IPS-20b (cell line): ENCODE measurements around the gene OSTF1.

ENCODE experiments used
- H3K27ac ChIP-seq: one replicate; pipeline ENCODE4 v1.5.1; 2013; ENCODE audit warnings: low read length
- H3K27me3 ChIP-seq: 2 replicates; pipeline ENCODE4 v1.6.1; 2013; ENCODE audit warnings: mild to moderate bottlenecking, low read length, inconsistent platforms; ENCODE audit not compliant: insufficient read depth
- H3K36me3 ChIP-seq: 2 replicates; pipeline ENCODE4 v1.6.1; 2013; ENCODE audit warnings: low read depth, mild to moderate bottlenecking, inconsistent platforms, low read length, moderate library complexity; ENCODE audit not compliant: insufficient read depth
- H3K4me1 ChIP-seq: 2 replicates; pipeline ENCODE4 v1.6.1; 2013; ENCODE audit warnings: mild to moderate bottlenecking, control low read depth, inconsistent platforms, low read length, moderate library complexity; ENCODE audit not compliant: insufficient read depth
- H3K4me3 ChIP-seq: 2 replicates; pipeline ENCODE4 v1.5.1; 2013; ENCODE audit warnings: mild to moderate bottlenecking, low read length, inconsistent platforms
- H3K9ac ChIP-seq: 2 replicates; pipeline ENCODE4 v1.6.1; 2013; ENCODE audit warnings: low read depth, mild to moderate bottlenecking, inconsistent platforms, low read length, moderate library complexity
- H3K9me3 ChIP-seq: 2 replicates; pipeline ENCODE4 v1.6.1; 2013; ENCODE audit warnings: mild to moderate bottlenecking, low read depth, low read length, inconsistent platforms; ENCODE audit not compliant: insufficient read depth

The OSTF1 gene, protein sequence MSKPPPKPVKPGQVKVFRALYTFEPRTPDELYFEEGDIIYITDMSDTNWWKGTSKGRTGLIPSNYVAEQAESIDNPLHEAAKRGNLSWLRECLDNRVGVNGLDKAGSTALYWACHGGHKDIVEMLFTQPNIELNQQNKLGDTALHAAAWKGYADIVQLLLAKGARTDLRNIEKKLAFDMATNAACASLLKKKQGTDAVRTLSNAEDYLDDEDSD

DNA sequence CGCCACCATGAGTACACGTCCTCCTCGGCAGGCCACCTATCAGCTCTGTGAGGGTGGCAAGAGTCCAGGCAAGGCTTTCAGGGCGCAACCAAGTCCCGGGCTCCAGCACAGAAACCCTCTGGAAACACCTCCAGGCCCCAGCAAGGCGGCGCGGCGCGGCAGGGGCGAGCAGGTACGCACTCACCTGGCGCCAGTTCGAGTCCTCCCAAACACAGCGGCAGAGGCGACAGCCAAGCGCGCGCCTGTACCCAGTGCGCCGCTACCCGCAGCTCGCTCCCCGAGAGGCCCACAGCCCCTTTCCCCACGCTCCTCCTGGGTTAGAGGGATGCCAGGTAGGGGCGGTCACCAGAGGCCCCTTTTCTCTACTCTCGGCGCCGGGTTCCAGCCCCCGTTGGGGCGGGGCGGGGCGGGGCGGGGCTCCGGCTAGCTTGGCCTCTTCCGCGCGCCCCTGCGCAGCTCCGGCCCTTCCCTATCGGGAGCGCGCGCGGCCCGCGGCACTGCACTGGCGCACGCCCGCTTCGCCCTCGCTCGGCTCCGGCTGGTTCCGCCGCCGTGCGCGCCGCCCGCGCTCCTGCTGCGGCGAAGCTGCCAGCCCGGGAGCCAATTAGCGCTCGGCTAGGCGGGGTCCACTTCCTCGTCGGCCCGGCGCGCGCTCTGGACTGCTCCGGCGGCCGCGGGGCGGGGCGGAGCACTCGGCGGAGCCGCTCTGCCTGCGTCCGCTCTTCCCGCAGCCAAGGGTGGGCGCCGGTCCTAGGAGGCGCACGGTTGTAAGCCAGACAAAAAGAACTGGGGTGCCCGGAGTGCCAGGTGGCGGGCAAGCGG lies at the start of gene OSTF1, which contains the start of gene NMRK1:
Gene OSTF1 (plus strand): TSS at position 691 of the 822 bp plus-strand sequence. CDS start 179 bp downstream, outside the sequence.
Gene NMRK1 (minus strand): TSS at position 332 of the 822 bp plus-strand sequence. CDS start 5,040 bp downstream, outside the sequence.
- Histone ChIP-seq H3K27me3 (peaks cover 14% of the 10 kb centered on the region; the same call in 1 of the 2 replicates), H3K9me3 (no peaks in the 10 kb centered on the region), H3K36me3 (no peaks in the 10 kb centered on the region), H3K9ac (peak within 1 kb of the TSS; percentile 87), H3K27ac (peak within 1 kb of the TSS; percentile 51), H3K4me3 (peak within 1 kb of the TSS; percentile 91), H3K4me1 (peaks cover 16% of the 10 kb centered on the region)

DNA sequence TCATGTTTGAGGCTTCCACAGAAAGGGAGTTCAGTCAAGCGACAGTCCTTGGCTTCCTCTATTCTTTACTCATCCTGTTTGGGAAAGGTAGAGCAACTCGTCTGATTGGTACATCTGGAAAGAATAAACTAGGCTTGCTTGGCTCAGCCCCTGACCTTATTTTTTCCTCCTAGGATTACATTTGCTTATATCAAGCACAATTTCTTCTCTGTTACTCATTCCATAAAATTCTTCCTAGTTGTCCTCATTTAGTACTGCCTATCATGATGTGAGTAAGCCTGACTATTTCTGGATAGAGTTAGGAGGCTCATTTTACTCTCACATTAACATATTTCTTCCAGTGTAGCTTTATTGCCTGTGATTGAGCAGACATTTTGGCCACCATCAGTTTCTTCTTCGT lies 49.3 kb upstream of the OSTF1 start:
- Histone ChIP-seq H3K4me1 (no peaks in the 10 kb centered on the region), H3K4me3 (no peak overlapping the region), H3K27ac (no peak overlapping the region), H3K9me3 (no peaks in the 10 kb centered on the region), H3K36me3 (no peaks in the 10 kb centered on the region), H3K9ac (no peak overlapping the region), H3K27me3 (no peaks in the 10 kb centered on the region)

DNA sequence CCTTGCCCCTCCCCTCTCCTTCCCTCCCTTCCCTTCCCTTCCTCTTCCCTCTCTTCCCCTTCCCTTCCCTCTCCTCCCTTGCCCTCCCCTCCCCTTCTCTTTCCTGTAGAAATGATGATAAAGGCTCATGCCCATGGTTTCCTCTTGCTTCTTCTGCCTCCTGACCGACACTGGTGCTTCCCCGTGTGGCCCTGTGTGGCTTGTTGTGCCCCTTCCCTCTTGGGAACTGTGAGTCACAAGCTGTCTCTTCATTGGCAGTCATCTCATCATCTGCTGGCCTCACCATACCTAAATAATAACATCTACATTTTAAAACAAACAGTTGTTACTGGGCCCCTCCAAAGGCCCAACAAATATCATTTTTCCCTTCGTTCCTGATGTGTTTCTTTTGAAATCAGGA lies 48.5 kb upstream of the OSTF1 start:
- H3K27ac ChIP-seq, result no peak overlapping the region
- no peaks in the 10 kb centered on the region for H3K9me3 ChIP-seq

DNA sequence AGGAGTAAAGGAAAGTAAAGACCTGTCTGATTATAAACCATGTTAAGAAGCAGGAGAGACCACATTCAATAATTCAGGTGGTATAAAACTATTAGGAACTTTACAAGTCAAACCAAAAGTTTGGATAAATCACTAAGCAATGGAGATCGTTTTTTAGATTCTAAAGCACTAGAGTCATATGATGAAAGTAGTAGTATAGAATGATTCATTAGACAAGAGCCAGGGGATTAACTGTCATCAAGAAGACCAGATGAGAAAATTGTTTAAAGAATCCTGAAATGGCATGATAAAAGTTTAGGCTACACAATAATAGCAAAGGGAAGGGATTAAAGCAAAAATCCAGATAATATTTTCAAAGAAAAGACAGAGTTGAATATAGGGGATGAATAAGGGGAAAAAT lies 47.3 kb upstream of the OSTF1 start:
- Histone ChIP-seq H3K9me3 (no peaks in the 10 kb centered on the region), H3K27ac (no peak overlapping the region), H3K9ac (no peak overlapping the region), H3K36me3 (no peaks in the 10 kb centered on the region), H3K4me3 (no peak overlapping the region), H3K4me1 (no peaks in the 10 kb centered on the region), H3K27me3 (no peaks in the 10 kb centered on the region)

More for the DNA sequence above, 48.5 kb upstream of the OSTF1 start:
- no peaks in the 10 kb centered on the region for H3K36me3 ChIP-seq
- H3K4me3 ChIP-seq, result no peak overlapping the region
- H3K9ac ChIP-seq, result no peak overlapping the region
- H3K27me3 ChIP-seq, result no peaks in the 10 kb centered on the region
- no peaks in the 10 kb centered on the region for H3K4me1 ChIP-seq

DNA sequence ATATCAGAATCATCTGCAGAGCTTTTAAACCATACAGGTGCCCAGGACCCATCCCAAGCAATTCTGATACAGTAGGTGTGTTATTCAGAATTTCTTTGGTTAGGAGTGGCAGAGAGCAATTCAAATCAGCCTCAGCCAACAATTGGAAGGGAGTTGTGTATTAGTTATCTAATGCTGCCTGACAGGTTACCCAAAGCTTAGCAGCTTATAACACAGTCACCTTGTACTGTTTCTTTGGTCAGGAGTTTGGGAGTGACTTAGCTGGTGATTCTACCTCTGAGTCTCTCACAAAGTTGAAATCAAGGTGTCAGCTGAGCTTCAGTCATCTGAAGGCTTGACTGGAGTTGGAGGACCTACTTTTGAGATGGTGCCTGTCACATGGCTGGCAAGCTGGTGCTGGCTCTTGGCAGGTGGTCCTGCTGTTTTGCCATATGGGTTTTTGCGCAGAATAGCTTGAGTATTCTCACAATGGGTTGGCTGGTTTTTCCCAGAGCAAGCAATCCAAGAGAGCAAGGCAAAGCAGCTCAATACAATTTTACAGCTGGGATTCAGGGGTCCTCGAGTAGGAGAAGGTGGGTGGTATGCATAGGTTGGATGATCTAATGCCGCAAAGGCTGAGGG lies 41.5 kb upstream of the OSTF1 start:
- H3K27me3 ChIP-seq, result no peaks in the 10 kb centered on the region
- H3K27ac ChIP-seq, result no peak overlapping the region
- no peaks in the 10 kb centered on the region for H3K4me1 ChIP-seq

DNA sequence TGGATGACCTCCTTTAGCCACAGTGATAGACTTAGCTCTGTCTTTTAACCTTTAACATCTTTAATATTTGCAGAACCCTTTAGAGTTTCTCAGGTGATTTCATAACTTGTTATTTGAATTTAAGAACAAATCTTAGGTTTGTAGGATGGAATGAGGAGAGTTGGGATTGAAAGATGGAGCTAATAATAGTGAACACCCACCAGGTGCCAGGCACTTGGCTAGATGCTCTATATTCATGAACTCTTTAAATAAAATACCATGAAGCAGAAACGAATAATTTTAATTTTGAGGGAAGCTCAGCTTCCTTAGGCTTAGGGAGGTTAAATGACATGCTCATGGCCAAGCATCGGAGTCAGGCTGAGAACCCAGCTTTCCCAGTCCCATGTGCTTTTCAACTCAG lies 40.8 kb upstream of the OSTF1 start:
- H3K9me3 ChIP-seq, result no peaks in the 10 kb centered on the region
- H3K9ac ChIP-seq, result no peak overlapping the region
- no peaks in the 10 kb centered on the region for H3K36me3 ChIP-seq
- H3K27me3 ChIP-seq, result no peaks in the 10 kb centered on the region
- no peak overlapping the region for H3K4me3 ChIP-seq
- H3K27ac ChIP-seq, result no peak overlapping the region
- no peaks in the 10 kb centered on the region for H3K4me1 ChIP-seq

More for the DNA sequence above, 41.5 kb upstream of the OSTF1 start:
- Histone ChIP-seq H3K9ac (no peak overlapping the region), H3K9me3 (no peaks in the 10 kb centered on the region), H3K36me3 (no peaks in the 10 kb centered on the region), H3K4me3 (no peak overlapping the region)

DNA sequence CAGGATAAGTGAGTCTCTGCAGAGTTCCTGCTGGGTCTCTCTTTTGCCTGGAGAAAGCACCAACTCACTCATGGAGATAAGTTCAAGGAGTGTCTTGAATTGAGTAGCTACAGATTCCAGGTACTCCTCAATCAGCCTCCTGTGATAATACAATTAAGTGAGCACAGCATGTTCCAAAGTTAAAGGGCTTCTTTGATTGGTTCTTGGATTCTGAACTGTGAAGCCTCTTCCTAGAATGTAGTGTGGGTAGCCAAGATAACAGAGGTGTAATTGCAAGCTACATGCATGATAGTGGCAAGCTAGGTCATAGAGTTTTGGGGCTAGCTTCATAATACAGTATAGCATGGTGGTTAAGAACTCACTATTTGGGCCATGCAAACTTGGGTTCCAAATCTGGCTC lies 37.0 kb upstream of the OSTF1 start:
- H3K27ac ChIP-seq, result no peak overlapping the region
- no peaks in the 10 kb centered on the region for H3K27me3 ChIP-seq
- no peak overlapping the region for H3K9ac ChIP-seq
- H3K36me3 ChIP-seq, result no peaks in the 10 kb centered on the region
- no peak overlapping the region for H3K4me3 ChIP-seq
- no peaks in the 10 kb centered on the region for H3K4me1 ChIP-seq
- peaks cover under 1% of the 10 kb centered on the region; the same call in 1 of the 2 replicates for H3K9me3 ChIP-seq

DNA sequence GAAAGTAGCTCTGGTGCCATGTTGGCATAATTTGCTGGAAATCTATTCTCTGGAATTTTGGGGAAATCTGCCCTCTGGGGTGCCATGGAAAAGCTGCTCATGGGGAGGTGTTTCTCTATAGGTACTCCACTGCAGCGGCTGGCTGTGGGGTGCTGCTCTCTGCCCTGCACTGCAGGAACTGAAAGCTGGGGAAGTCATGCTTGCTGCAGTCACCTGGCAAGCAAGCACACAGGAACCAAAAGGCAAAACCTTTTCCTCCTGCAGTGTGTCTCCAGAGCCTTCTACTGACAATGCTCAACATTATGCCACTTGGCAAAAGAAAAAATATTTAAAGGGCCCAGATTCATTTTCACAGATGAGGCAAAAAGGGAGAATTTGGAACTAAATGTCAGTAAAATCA lies 34.4 kb upstream of the OSTF1 start:
- Histone ChIP-seq H3K4me3 (no peak overlapping the region), H3K9ac (no peak overlapping the region), H3K4me1 (no peaks in the 10 kb centered on the region)

DNA sequence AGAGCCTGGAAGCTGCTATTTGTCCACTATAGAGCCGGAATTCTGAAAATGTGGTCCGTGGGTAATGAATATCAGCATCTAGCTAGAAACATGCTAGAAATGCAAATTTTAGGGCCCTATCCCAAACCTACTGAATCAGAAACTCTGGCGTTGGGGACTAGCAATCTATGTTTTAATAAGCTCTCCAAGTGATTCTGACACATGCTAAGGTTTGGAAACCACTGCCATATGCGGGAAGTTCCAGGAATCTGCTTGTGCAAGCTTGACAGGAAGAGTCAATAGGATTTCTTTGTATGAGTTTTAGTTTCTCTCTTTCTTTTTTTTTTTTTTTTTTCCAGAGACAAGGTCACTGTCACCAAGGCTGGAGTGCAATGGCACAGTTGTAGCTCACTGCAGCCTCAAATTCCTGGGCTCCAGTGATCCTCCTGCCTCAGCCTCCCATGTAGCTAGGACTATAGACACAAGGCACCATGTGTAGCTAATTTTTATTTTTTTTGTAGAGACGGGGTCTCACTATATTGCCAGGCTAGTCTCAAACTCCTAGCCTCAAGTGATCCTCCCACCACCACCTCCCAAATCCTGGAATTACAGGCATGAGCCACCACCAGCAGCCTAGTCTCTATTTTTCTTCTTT lies 33.8 kb upstream of the OSTF1 start:
- Histone ChIP-seq H3K9me3 (peaks cover 11% of the 10 kb centered on the region; the same call in 1 of the 2 replicates), H3K27ac (no peak overlapping the region), H3K27me3 (no peaks in the 10 kb centered on the region), H3K4me1 (no peaks in the 10 kb centered on the region), H3K9ac (no peak overlapping the region), H3K4me3 (no peak overlapping the region), H3K36me3 (no peaks in the 10 kb centered on the region)

More for the DNA sequence above, 34.4 kb upstream of the OSTF1 start:
- H3K27me3 ChIP-seq, result no peaks in the 10 kb centered on the region
- H3K36me3 ChIP-seq, result no peaks in the 10 kb centered on the region
- no peak overlapping the region for H3K27ac ChIP-seq
- peaks cover 11% of the 10 kb centered on the region; the same call in 1 of the 2 replicates for H3K9me3 ChIP-seq

DNA sequence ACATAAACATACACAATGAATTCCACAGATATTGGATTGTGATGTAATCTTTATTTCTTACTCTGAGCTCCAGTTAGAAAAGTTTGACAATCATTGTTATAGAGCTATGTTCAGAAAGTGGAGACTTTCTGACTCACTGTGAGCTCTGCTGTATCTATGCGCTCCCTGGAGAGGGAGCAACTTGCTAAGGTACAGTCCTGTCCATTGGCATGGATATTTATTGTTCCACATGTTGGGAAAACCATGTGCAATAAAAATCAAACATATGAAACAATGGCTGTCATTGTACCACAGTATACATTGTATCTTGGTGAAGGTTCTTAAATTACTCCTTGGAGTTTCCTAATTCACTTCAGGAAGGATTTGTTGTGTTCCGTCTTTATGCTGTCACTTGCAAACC lies 27.1 kb upstream of the OSTF1 start:
- Histone ChIP-seq H3K27me3 (no peaks in the 10 kb centered on the region), H3K9ac (no peak overlapping the region), H3K36me3 (no peaks in the 10 kb centered on the region), H3K27ac (no peak overlapping the region), H3K4me1 (no peaks in the 10 kb centered on the region), H3K9me3 (peaks cover 11% of the 10 kb centered on the region; the same call in 1 of the 2 replicates), H3K4me3 (no peak overlapping the region)

DNA sequence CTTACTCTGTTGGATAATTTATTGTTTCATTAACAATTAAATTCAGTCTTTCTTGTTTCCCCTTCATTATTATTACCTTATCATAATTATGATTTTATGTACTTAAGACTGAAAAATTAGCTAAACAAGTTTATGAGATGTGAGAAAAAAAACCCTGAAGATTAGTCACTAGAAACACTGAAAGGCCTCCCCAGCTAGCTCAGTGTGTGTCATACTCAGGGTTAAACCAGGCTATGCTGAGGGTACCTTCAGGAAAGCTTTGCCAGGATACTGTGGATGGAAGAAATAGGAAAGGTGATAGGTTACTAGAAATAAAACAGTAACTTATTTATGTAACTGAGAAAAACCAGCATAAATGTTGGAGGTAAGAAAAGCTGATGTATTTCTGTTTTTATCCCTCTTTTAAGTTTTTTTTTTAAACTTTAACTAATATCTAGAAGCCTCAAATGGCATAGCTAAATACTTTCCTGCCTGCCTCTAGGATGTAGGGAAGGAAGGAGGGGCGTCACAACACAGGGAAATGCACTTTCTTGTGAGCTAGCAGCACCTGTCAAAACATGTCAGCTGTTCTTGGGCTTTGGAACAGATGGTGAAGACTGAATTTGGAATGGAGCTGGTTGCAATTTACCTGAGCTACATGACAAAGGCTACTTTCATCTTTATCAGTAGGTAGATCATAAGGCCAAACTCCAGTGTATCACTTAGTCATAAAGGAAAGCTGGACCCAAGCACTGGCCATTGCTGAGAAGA lies 24.6 kb upstream of the OSTF1 start:
- H3K4me1 ChIP-seq, result peaks cover 1% of the 10 kb centered on the region; the same call in 1 of the 2 replicates
- no peaks in the 10 kb centered on the region for H3K9me3 ChIP-seq
- H3K4me3 ChIP-seq, result no peak overlapping the region
- no peaks in the 10 kb centered on the region for H3K36me3 ChIP-seq
- no peak overlapping the region for H3K27ac ChIP-seq
- H3K27me3 ChIP-seq, result no peaks in the 10 kb centered on the region
- H3K9ac ChIP-seq, result no peak overlapping the region
